Measurements from ENCODE around the gene ALDH1B1.

ALDH1B1 gene

GRCh38 chr9:38431116-38431515, 38.6 kb downstream of the ALDH1B1 start:
- H3K4me3 ChIP-seq (ENCODE audit: low read length): no peak overlapping the region
- peak; percentile 55 for DNase-seq (ENCODE audit: low read depth, low spot score)

- DNase-seq (ENCODE audit: low read depth, low spot score): peak; percentile 51
- no peak overlapping the region for H3K4me3 ChIP-seq (ENCODE audit: low read length)
These were observed 40.5 kb downstream of the ALDH1B1 start for GRCh38 chr9:38432922-38433510.

- no peak for DNase-seq (ENCODE audit: low read depth, low spot score)
- H3K4me3 ChIP-seq (ENCODE audit: low read length): no peak overlapping the region
These were observed 41.9 kb downstream of the ALDH1B1 start for GRCh38 chr9:38434365-38434764.

GRCh38 chr9:38434853-38435252, 42.4 kb downstream of the ALDH1B1 start:
- no peak overlapping the region for H3K4me3 ChIP-seq (ENCODE audit: low read length)
- DNase-seq (ENCODE audit: low read depth, low spot score): no peak

- DNase-seq (ENCODE audit: low read depth, low spot score): no peak
- no peak overlapping the region for H3K4me3 ChIP-seq (ENCODE audit: low read length)
These were observed 43.0 kb downstream of the ALDH1B1 start for GRCh38 chr9:38435521-38435920.

GRCh38 chr9:38436708-38437107, 44.2 kb downstream of the ALDH1B1 start:
- DNase-seq (ENCODE audit: low read depth, low spot score): no peak
- no peak overlapping the region for H3K4me3 ChIP-seq (ENCODE audit: low read length)

GRCh38 chr9:38437193-38437823, 44.8 kb downstream of the ALDH1B1 start:
- no peak for DNase-seq (ENCODE audit: low read depth, low spot score)
- H3K4me3 ChIP-seq (ENCODE audit: low read length): no peak overlapping the region

- H3K4me3 ChIP-seq (ENCODE audit: low read length): no peak overlapping the region
- DNase-seq (ENCODE audit: low read depth, low spot score): no peak
These were observed 46.9 kb downstream of the ALDH1B1 start for GRCh38 chr9:38439291-38439915.

- no peak overlapping the region for H3K4me3 ChIP-seq (ENCODE audit: low read length)
- no peak for DNase-seq (ENCODE audit: low read depth, low spot score)
These were observed 47.4 kb downstream of the ALDH1B1 start for GRCh38 chr9:38439916-38440301.

- no peak overlapping the region for H3K4me3 ChIP-seq (ENCODE audit: low read length)
- no peak for DNase-seq (ENCODE audit: low read depth, low spot score)
These were observed 48.0 kb downstream of the ALDH1B1 start for GRCh38 chr9:38440516-38440915.

- no peak overlapping the region for H3K4me3 ChIP-seq (ENCODE audit: low read length)
- no peak for DNase-seq (ENCODE audit: low read depth, low spot score)
These were observed 49.0 kb downstream of the ALDH1B1 start for GRCh38 chr9:38441347-38442085.

GRCh38 chr9:38442473-38443096, 50.1 kb downstream of the ALDH1B1 start:
- no peak for DNase-seq (ENCODE audit: low read depth, low spot score)
- H3K4me3 ChIP-seq (ENCODE audit: low read length): no peak overlapping the region

GRCh38 chr9:38443181-38443580, 50.7 kb downstream of the ALDH1B1 start:
- H3K4me3 ChIP-seq (ENCODE audit: low read length): no peak overlapping the region
- no peak for DNase-seq (ENCODE audit: low read depth, low spot score)

- DNase-seq (ENCODE audit: low read depth, low spot score): no peak
- H3K4me3 ChIP-seq (ENCODE audit: low read length): no peak overlapping the region
These were observed 51.1 kb downstream of the ALDH1B1 start for GRCh38 chr9:38443597-38443996.

- DNase-seq (ENCODE audit: low read depth, low spot score): no peak
- H3K4me3 ChIP-seq (ENCODE audit: low read length): no peak overlapping the region
These were observed 52.9 kb downstream of the ALDH1B1 start for GRCh38 chr9:38445154-38446043.

- no peak for DNase-seq (ENCODE audit: low read depth, low spot score)
These were observed 55.2 kb downstream of the ALDH1B1 start for GRCh38 chr9:38447703-38448102.

More at GRCh38 chr9:38447703-38448102, 55.2 kb downstream of the ALDH1B1 start:
- H3K4me3 ChIP-seq (ENCODE audit: low read length): no peak overlapping the region

Data from Jurkat, Clone E6-1 (cell line).